IPS DF 6.9 (cell line): ENCODE measurements around the gene NECAB3.

ENCODE experiments used
- DNase-seq: peaks from one replicate; pipeline ENCODE4 v3.0.0-alpha.2; 2013; ENCODE audit warnings: low read depth, low spot score
- H3K27ac ChIP-seq: one replicate; pipeline ENCODE4 v1.5.1; 2013; ENCODE audit warnings: low read length, control low read depth
- H3K27me3 ChIP-seq: 2 replicates; pipeline ENCODE4 v1.6.1; 2013; ENCODE audit warnings: mild to moderate bottlenecking, low read length; ENCODE audit not compliant: control insufficient read depth, insufficient read depth
- H3K36me3 ChIP-seq: 2 replicates; pipeline ENCODE4 v1.6.1; 2013; ENCODE audit warnings: low read length; ENCODE audit not compliant: control insufficient read depth, insufficient read depth
- H3K4me1 ChIP-seq: 2 replicates; pipeline ENCODE4 v1.6.1; 2013; ENCODE audit warnings: low read length; ENCODE audit not compliant: control insufficient read depth, insufficient read depth
- H3K4me3 ChIP-seq: 2 replicates; pipeline ENCODE4 v1.5.1; 2013; ENCODE audit warnings: mild to moderate bottlenecking, low read length
- H3K9me3 ChIP-seq: 2 replicates; pipeline ENCODE4 v1.6.1; 2013; ENCODE audit warnings: low read length, inconsistent platforms; ENCODE audit not compliant: control insufficient read depth, insufficient read depth
- WGBS: extraction: QIAGEN DNeasy Blood & Tissue Kit; methylation state at CpG from one replicate; pipeline ENCODE4 v1.1.7; 2013; ENCODE audit warnings: mixed read lengths, missing lambda C conversion rate; ENCODE audit not compliant: insufficient read length, insufficient coverage; 5-methylcytosine and 5-hydroxymethylcytosine counted together

The NECAB3 gene

GRCh38 chr20:33611106-33611505 is 63.1 kb downstream of the NECAB3 start:
- H3K27ac ChIP-seq: no peak overlapping the region

DNA sequence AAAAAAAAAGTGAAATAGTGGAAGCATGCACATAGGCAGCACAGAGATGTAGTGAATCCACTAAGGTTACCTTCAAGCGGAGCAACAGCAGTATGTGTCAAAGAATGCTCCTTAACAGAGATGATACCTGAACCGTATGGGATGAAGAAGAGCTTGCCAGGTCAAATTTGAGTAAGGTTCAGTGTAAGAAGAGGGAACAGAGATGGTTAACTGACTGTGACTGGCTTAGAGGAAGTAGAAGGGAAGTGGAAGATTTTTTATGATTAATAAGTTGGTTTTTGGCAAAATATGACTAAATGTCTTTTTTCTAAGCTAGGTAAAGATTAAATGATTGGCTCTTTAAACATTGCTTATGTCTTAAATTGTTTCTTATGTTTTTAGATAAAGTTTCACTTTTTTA is 64.7 kb downstream of the NECAB3 start:
- no peak overlapping the region for H3K4me3 ChIP-seq
- H3K9me3 ChIP-seq: no peaks in the 10 kb centered on the region
- H3K36me3 ChIP-seq: no peaks in the 10 kb centered on the region; the same call in 1 of the 2 replicates
- no peak overlapping the region for H3K27ac ChIP-seq
- no peaks in the 10 kb centered on the region for H3K4me1 ChIP-seq
- DNase-seq: no peak
- H3K27me3 ChIP-seq: no peaks in the 10 kb centered on the region; the same call in 1 of the 2 replicates
- WGBS: no CpG with 5 or more reads among the region's 2 CpGs

More at GRCh38 chr20:33611106-33611505, 63.1 kb downstream of the NECAB3 start:
- no peak for DNase-seq
- H3K36me3 ChIP-seq: no peaks in the 10 kb centered on the region; the same call in 1 of the 2 replicates
- no peak overlapping the region for H3K4me3 ChIP-seq
- no peaks in the 10 kb centered on the region for H3K9me3 ChIP-seq
- H3K4me1 ChIP-seq: no peaks in the 10 kb centered on the region
- no CpG with 5 or more reads among the region's 5 CpGs for WGBS
- no peaks in the 10 kb centered on the region; the same call in 1 of the 2 replicates for H3K27me3 ChIP-seq
